CD4-positive, alpha-beta T cell treated with Interleukin-15 for 1 hour (primary cell): Measurements from ENCODE around the gene KIAA0825.
A peak's percentile ranks its signal among the peaks of the same experiment; 100 is the strongest.

ENCODE experiments used
- DNase-seq: peaks from one replicate; pipeline ENCODE4 v3.0.0-alpha.2; 2020

Gene KIAA0825

GRCh38 chr5:94423411-94423810 is 195.0 kb downstream of the KIAA0825 start:
- DNase-seq, result no peak

DNA sequence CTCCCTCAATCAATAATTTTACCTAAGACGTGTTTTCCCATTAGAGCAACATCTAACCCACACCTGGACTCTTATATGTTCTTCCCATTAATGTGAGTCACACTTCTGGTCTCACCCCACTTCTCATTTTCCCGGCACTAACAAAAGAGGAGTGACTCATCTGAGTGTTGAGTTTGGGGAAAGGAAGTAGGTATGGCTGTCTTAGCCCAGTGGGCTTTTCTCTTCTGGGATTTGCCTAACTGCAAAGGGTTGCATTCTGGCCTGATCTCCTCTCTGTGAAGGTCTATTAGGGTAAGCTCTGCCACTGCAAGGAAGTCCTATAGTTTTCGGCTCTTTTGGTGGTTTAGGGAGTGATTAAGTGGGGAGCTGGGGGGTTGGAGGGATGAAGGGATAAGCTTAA is 195.6 kb downstream of the KIAA0825 start:
- peak; percentile 18 for DNase-seq

- no peak for DNase-seq
Observed at GRCh38 chr5:94420885-94421284, 197.5 kb downstream of the KIAA0825 start.

GRCh38 chr5:94415798-94416197 is 202.6 kb downstream of the KIAA0825 start:
- DNase-seq, result no peak

- no peak for DNase-seq
Observed at GRCh38 chr5:94409440-94409839, 209.0 kb downstream of the KIAA0825 start.

- DNase-seq, result no peak
Observed at GRCh38 chr5:94407023-94407422, 211.4 kb downstream of the KIAA0825 start.

- no peak for DNase-seq
Observed at GRCh38 chr5:94403483-94403882, 214.9 kb downstream of the KIAA0825 start.

DNA sequence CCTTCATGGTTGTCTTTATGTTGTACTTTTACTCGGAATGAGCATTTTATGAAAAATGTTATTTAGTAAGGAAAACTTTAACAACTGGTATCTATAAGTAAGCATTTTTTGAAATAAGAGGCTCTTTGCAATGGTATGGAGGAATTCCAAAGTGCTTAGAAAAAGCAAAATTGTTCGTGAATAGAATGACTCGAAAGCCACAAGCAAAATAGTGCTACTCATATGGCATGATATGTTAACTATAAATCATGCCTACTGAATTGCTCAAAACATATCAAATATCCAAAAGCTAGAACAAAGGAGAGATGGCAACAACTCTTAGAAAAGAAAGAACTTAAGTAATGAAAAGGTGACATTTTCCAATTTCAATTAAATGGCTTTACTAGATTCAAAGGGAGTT is 216.3 kb downstream of the KIAA0825 start:
- DNase-seq, result no peak

DNA sequence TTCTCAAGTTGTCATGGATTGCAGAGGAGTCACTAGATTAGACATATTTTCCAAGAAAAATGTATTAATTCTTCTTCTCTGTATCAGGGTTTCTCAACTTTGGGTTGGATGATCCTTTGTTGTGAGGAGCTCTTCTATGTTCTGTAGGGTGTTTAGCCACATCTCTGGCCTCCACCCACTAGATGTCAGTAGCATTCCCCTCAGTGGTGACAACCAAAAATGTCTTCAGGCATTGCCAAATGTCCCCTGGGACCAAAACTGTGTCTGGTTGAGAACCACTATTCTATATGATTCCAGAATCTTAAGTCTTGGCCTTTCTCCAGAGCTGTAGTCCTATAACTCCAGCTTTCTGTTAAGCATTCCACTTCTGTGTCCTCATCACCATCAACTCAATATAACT is 220.9 kb downstream of the KIAA0825 start:
- no peak for DNase-seq

DNA sequence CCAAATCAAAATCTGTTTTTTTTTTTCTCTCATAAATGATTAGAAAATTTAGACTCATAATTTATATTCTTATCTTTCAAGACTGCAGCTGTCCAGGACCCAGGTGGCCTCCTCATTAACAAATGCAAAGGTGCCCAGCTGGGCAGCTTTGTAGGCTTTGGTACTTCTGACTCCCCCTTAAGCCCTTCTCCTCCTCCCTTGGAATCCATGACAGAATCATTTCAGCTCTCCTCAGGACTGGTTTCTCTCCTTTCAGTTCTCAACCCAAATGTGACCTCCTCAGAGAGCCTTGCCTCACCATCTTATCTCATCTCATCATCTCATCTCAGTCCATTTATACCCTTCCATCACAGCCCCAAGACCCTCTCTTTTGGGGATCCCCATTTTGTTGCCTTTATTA is 221.7 kb downstream of the KIAA0825 start:
- DNase-seq, result no peak

GRCh38 chr5:94395468-94395867 is 222.9 kb downstream of the KIAA0825 start:
- DNase-seq, result no peak

DNA sequence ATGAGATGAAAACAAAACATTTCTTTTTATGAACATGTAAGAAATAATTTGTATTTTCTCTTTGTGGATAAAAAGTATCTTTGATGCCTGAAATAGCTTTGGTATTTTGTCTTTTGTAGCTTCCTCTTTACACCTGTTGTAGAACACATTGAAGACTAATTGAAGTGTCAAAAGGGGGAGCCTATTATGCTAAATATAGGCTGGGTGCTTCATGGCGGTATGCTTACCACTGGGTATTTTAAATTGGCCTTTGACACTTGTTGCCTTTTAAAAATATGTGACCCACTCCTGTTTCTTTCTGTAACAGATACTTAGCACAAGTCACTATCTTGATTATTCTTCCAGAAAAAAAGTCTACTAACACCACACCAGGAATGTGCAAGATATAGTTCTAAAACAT is 226.4 kb downstream of the KIAA0825 start:
- DNase-seq, result no peak

- no peak for DNase-seq
Observed at GRCh38 chr5:94389515-94389899, 228.9 kb downstream of the KIAA0825 start.

DNA sequence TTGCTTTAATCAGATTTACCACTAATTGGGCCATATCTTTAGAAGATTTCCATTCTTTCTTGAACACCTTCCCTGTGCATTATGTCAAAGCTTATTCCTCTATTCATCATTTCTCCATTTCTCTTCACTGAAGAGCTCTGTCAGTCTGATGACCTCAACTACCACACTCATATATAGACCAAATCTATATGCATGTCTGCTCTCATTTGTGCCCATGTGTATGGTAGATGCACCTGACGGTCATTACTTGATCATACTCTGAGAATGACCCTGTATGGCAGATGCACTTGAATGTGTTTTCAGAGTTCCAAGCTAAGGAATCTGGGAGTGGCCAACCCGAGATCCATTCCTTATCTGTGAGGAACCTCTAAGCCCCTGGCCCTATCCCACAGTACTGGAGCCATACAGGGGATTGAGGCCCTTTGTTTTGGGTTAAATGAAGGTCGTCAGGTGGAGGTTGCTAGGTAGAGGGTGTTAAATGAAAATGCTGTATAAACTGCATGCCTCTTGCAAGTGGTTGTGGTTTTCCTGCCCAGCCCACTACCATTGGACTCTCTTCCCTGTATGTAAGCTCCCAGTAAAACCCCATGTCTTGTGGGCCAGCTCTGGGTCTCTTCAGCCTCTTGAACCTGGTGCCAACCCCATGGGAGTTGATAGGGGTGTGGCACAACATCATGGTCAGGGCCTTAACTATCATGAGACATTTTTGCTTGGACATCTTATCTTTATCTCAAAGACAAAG is 229.5 kb downstream of the KIAA0825 start:
- DNase-seq, result no peak

- DNase-seq, result no peak
Observed at GRCh38 chr5:94385767-94386166, 232.6 kb downstream of the KIAA0825 start.

GRCh38 chr5:94378062-94378461 is 240.3 kb downstream of the KIAA0825 start:
- no peak for DNase-seq

GRCh38 chr5:94376672-94377345 is 241.6 kb downstream of the KIAA0825 start:
- peak; percentile 19 for DNase-seq

DNA sequence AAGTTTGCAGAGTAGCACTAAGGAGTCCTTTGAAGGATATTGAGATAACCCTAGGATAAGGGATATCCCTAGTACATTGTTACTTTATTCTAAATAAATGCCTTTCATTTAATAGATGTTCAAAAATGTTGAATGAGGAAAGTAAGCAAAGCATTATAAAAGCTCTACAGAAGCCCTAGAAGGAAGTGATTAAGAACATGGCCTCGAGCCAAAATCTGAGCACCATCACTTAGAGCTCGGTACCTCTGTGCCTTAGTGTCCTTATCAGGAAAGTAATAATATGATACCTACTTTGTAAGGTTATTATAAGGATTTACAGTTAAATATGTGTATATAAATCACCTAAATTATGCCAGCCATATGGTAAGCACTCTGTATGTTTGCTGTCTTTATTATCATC is 242.6 kb downstream of the KIAA0825 start:
- no peak for DNase-seq

GRCh38 chr5:94374336-94374735 is 244.1 kb downstream of the KIAA0825 start:
- no peak for DNase-seq

DNA sequence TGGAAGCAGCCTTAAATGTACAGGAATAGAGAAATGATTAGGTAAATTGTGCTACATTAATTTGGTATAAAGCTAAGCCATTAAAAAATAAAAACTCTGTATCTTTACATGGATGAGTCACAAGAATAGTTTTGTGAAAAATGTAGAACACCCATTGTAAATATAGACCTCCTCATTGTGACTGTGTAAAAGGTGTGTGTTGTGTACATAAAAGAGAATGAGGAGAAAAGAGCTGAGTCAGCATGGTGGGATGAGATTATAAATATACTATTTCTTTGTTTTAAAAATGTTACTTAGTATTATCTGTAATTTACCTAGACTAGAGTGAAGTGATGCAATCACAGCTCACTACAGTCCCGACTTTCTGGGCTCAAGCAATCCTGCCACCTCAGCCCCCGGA is 250.5 kb downstream of the KIAA0825 start:
- no peak for DNase-seq

GRCh38 chr5:94366811-94367210 is 251.6 kb downstream of the KIAA0825 start:
- no peak for DNase-seq

GRCh38 chr5:94362857-94363256 is 255.5 kb downstream of the KIAA0825 start:
- DNase-seq, result no peak

DNA sequence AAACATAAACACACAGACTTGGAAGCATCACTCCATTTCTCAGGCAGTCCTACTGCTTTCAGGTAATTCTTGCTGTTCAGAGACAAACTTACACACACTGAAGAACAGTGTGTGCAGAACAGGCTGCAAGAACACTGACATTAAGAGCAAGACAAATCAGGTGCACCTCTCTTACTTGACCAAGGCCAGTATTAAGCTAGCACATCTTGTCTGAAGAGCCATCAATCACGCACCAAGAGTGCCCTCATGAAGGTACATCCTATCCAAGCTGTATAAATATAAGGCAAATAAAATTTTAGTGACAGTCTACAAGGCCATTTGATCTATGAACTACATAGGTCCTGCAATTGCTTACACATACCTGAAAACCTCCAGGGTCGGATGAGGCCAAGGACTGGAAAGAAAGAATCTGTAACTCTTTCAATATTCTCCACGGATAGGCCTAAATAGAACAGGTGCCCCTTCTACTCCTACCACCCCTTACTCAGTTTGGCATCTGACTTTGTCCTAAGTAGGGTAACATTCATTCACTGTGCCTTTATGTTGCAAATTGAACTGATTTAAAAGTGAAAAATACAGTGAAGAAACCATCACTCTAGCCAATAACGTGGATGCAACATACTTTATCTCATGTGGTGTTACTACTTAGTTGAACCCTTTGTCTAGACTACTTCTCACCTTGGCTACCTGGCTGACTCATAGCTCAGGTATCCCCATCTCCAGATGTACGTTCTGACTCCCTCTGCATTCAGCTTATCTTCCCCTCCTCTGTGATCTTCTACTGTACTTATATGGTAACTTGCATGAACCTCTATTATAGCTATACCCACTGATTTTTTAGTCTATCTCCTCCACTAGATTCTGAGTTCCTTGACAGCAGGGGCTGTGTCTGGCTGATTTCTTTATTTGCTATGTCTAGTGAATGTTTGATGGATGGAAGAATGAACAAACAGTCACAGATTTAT is 256.3 kb downstream of the KIAA0825 start:
- no peak for DNase-seq

- DNase-seq, result no peak
Observed at GRCh38 chr5:94361161-94361560, 257.2 kb downstream of the KIAA0825 start.
